Measurements from ENCODE around the gene MINDY2. TPM values are rescaled to one million over a fixed set of nuclear protein-coding genes. Genes with fewer than 3 reads are reported as not detected.

Gene MINDY2
- total and polyA plus RNA-seq, 4 donors = 1.5 to 7.0 (median 5.1) TPM

DNA sequence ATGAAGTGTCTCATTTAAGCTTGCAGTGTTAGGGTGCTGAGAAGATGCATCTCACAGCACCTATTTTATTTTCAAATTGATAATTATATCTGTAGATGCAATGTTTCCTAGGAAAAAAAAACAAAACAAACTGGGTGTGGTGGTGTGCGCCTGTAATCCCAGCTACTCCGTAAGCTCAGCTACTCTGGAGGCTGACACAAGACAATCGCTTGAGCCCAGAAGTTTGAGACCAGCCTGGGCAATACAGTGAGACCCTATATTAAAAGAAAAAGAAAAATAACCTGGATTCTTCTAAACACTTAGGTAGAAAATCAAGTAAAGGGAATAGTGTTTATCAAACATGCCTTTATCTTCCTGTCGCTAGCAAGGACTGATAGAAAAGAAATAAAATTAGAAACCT is 1.9 kb downstream of the MINDY2 start:
- no peak overlapping the region for H3K9ac ChIP-seq (ENCODE audit: low read depth in 1 of 2, low read length in 2 of 2)
- H3K36me3 ChIP-seq (ENCODE audit: control insufficient read depth in 4 of 4, insufficient read depth in 3 of 4, low read depth in 1 of 4, low read length in 3 of 4) = no peaks in the 10 kb centered on the region
- 92% methylated on average over 4 of the region's 4 CpGs for WGBS
- peak overlapping the region in 1 of 3 donors; percentile 34 for H3K4me3 ChIP-seq (ENCODE audit: low read depth in 1 of 3, low read length in 3 of 3)
- DNase-seq (ENCODE audit: low spot score) = no peak
- TF ChIP-seq ZBTB33 (IDR thresholded peaks at IDR 0.05) (no peak), EGR1 (IDR thresholded peaks at IDR 0.05; ENCODE audit: low read depth in 2 of 2) (no peak), TAF1 (conservative IDR thresholded peaks at IDR 0.05) (no peak), GABPA (IDR thresholded peaks at IDR 0.05 in 1 of 2, conservative IDR thresholded peaks at IDR 0.05 in 1 of 2) (no peak), FOXA1 (IDR thresholded peaks at IDR 0.05) (no peak), ATF3 (IDR thresholded peaks at IDR 0.05) (no peak), HNF4G (IDR thresholded peaks at IDR 0.05) (no peak), RXRA (IDR thresholded peaks at IDR 0.05) (no peak), FOXA2 (IDR thresholded peaks at IDR 0.05) (no peak), NR2F2 (IDR thresholded peaks at IDR 0.05) (no peak), HNF4A (conservative IDR thresholded peaks at IDR 0.05) (no peak), CTCF (IDR thresholded peaks at IDR 0.05; ENCODE audit: low read depth, low read length, missing input control) (no peak), JUND (IDR thresholded peaks at IDR 0.05) (no peak), YY1 (IDR thresholded peaks at IDR 0.05) (no peak), RAD21 (IDR thresholded peaks at IDR 0.05) (no peak), SP1 (IDR thresholded peaks at IDR 0.05) (no peak)
- TF ChIP-seq, protein P1, sequence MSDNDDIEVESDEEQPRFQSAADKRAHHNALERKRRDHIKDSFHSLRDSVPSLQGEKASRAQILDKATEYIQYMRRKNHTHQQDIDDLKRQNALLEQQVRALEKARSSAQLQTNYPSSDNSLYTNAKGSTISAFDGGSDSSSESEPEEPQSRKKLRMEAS (IDR thresholded peaks at IDR 0.05) = no peak
- TF ChIP-seq, protein P2, sequence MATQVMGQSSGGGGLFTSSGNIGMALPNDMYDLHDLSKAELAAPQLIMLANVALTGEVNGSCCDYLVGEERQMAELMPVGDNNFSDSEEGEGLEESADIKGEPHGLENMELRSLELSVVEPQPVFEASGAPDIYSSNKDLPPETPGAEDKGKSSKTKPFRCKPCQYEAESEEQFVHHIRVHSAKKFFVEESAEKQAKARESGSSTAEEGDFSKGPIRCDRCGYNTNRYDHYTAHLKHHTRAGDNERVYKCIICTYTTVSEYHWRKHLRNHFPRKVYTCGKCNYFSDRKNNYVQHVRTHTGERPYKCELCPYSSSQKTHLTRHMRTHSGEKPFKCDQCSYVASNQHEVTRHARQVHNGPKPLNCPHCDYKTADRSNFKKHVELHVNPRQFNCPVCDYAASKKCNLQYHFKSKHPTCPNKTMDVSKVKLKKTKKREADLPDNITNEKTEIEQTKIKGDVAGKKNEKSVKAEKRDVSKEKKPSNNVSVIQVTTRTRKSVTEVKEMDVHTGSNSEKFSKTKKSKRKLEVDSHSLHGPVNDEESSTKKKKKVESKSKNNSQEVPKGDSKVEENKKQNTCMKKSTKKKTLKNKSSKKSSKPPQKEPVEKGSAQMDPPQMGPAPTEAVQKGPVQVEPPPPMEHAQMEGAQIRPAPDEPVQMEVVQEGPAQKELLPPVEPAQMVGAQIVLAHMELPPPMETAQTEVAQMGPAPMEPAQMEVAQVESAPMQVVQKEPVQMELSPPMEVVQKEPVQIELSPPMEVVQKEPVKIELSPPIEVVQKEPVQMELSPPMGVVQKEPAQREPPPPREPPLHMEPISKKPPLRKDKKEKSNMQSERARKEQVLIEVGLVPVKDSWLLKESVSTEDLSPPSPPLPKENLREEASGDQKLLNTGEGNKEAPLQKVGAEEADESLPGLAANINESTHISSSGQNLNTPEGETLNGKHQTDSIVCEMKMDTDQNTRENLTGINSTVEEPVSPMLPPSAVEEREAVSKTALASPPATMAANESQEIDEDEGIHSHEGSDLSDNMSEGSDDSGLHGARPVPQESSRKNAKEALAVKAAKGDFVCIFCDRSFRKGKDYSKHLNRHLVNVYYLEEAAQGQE (IDR thresholded peaks at IDR 0.05) = no peak
- no peaks in the 10 kb centered on the region for H3K9me3 ChIP-seq (ENCODE audit: control insufficient read depth in 4 of 4, low read length in 3 of 4)
- H3K4me1 ChIP-seq (ENCODE audit: control insufficient read depth in 4 of 4, insufficient read depth in 4 of 4, low read length in 3 of 4) = peaks cover 2 to 29% (median 22%) of the 10 kb centered on the region in 4 donors
- no peak overlapping the region for H3K27ac ChIP-seq (ENCODE audit: low read depth in 1 of 2, low read length in 2 of 2)
- no peaks in the 10 kb centered on the region for H3K27me3 ChIP-seq (ENCODE audit: control insufficient read depth in 4 of 4, insufficient read depth in 4 of 4, low read length in 3 of 4)

All from liver (tissue), 9 donors.